IMR-90 (cell line): ENCODE data around the gene CSAD. TPM values are rescaled to one million over a fixed set of nuclear protein-coding genes. Genes with fewer than 3 reads are reported as not detected.

ENCODE experiments used
- ATAC-seq: fragments of 200-7000 bp; cut with Tn5 transposase; 2 replicates; pipeline ENCODE4 v1.9.1; 2020; ENCODE audit warnings: low read depth, mild to moderate bottlenecking, moderate library complexity
- BruUV-seq: library from RNA; stranded (reverse); fragments of 400-500 nt; replicated peaks from 2 replicates; lab custom pipeline; 2021; lab: Mats Ljungman, UMichigan
- CTCF ChIA-PET: fragments of 300-600 bp; formaldehyde crosslinking; extraction: SDS; loops from one replicate; lab custom pipeline; 2021; ENCODE audit warnings: antibody characterized with exemption; lab: Yijun Ruan, JAX
- POLR2A ChIA-PET: fragments of 300-600 bp; sonication (Branson Sonifier 250); formaldehyde crosslinking; loops from one replicate; lab custom pipeline; 2022; ENCODE audit warnings: antibody characterized with exemption; ENCODE audit not compliant: unreplicated experiment; lab: Charles Lee
- DNase-seq: peaks from one replicate; pipeline ENCODE4 v3.0.0; 2013
- H2AFZ ChIP-seq: replicated peaks from 2 replicates; pipeline ENCODE3; 2013; ENCODE audit warnings: low read length, mild to moderate bottlenecking; ENCODE audit not compliant: poor library complexity
- H2AK5ac ChIP-seq: 2 replicates; pipeline ENCODE4 v1.6.1; 2013; ENCODE audit warnings: low read depth, low read length, inconsistent platforms
- H2AK9ac ChIP-seq: replicated peaks from 2 replicates; pipeline ENCODE3; 2013; ENCODE audit warnings: mild to moderate bottlenecking, low read depth, low read length, moderate library complexity; ENCODE audit not compliant: poor library complexity
- H2BK120ac ChIP-seq: 2 replicates; pipeline ENCODE4 v1.6.1; 2013; ENCODE audit warnings: low read depth, low read length, inconsistent platforms
- H2BK15ac ChIP-seq: 3 replicates; pipeline ENCODE4 v1.6.1; 2013; ENCODE audit warnings: low read depth, low read length, inconsistent platforms
- H2BK20ac ChIP-seq: 2 replicates; pipeline ENCODE4 v1.6.1; 2013; ENCODE audit warnings: low read depth, mild to moderate bottlenecking, inconsistent platforms, low read length, moderate library complexity
- H2BK5ac ChIP-seq: 2 replicates; pipeline ENCODE4 v1.6.1; 2013; ENCODE audit warnings: mild to moderate bottlenecking, low read depth, low read length, inconsistent platforms; ENCODE audit not compliant: poor library complexity, severe bottlenecking
- H3K14ac ChIP-seq: replicated peaks from 2 replicates; pipeline ENCODE4 v1.6.1; 2013; ENCODE audit warnings: low read depth, low read length, inconsistent platforms
- H3K18ac ChIP-seq: 2 replicates; pipeline ENCODE4 v1.6.1; 2013; ENCODE audit warnings: low read depth, low read length, control low read depth
- H3K23ac ChIP-seq: 2 replicates; pipeline ENCODE4 v1.6.1; 2013; ENCODE audit warnings: low read depth, low read length, inconsistent platforms
- H3K27ac ChIP-seq: 2 replicates; pipeline ENCODE4 v1.5.1; 2013; ENCODE audit warnings: mild to moderate bottlenecking, control low read depth, low read length; ENCODE audit not compliant: insufficient read depth
- H3K27me3 ChIP-seq: 2 replicates; pipeline ENCODE4 v1.6.1; 2013; ENCODE audit warnings: low read length; ENCODE audit not compliant: control insufficient read depth, insufficient read depth
- H3K36me3 ChIP-seq: 2 replicates; pipeline ENCODE4 v1.6.1; 2013; ENCODE audit warnings: low read length, mixed read lengths; ENCODE audit not compliant: control insufficient read depth, insufficient read depth
- H3K4ac ChIP-seq: 2 replicates; pipeline ENCODE4 v1.6.1; 2013; ENCODE audit warnings: low read depth, low read length, inconsistent platforms
- H3K4me1 ChIP-seq: 2 replicates; pipeline ENCODE4 v1.6.1; 2013; ENCODE audit warnings: low read length, mixed read lengths; ENCODE audit not compliant: control insufficient read depth, insufficient read depth
- H3K4me2 ChIP-seq: 2 replicates; pipeline ENCODE4 v1.6.1; 2013; ENCODE audit warnings: low read depth, mild to moderate bottlenecking, control low read depth, low read length, moderate library complexity
- H3K4me3 ChIP-seq: 2 replicates; pipeline ENCODE4 v1.5.1; 2013; ENCODE audit warnings: low read depth, mild to moderate bottlenecking, control low read depth, low read length, moderate library complexity; ENCODE audit not compliant: insufficient read depth
- H3K56ac ChIP-seq: 2 replicates; pipeline ENCODE4 v1.6.1; 2013; ENCODE audit warnings: low read length, inconsistent platforms; ENCODE audit not compliant: insufficient read depth; ENCODE audit errors: extremely low read depth
- H3K79me1 ChIP-seq, 2 experiments: 2 replicates each; pipeline ENCODE4 v1.6.1; 2013; ENCODE audit warnings: low read length in 2 of 2, inconsistent platforms in 1 of 2, low read depth in 1 of 2
- H3K9ac ChIP-seq: 2 replicates; pipeline ENCODE4 v1.6.1; 2013; ENCODE audit warnings: low read depth, low read length, control low read depth
- H3K9me1 ChIP-seq: 2 replicates; pipeline ENCODE4 v1.6.1; 2013; ENCODE audit warnings: low read length, inconsistent platforms; ENCODE audit not compliant: insufficient read depth
- H3K9me3 ChIP-seq: 2 replicates; pipeline ENCODE4 v1.6.1; 2013; ENCODE audit warnings: low read length; ENCODE audit not compliant: control insufficient read depth, insufficient read depth
- H4K20me1 ChIP-seq: 2 replicates; pipeline ENCODE4 v1.6.1; 2013; ENCODE audit warnings: low read length, inconsistent platforms; ENCODE audit not compliant: insufficient read depth
- H4K5ac ChIP-seq: 2 replicates; pipeline ENCODE4 v1.6.1; 2013; ENCODE audit warnings: mild to moderate bottlenecking, low read depth, low read length, control low read depth
- H4K8ac ChIP-seq, 2 experiments: 2 replicates each; pipeline ENCODE4 v1.6.1; 2013; ENCODE audit warnings: low read depth in 2 of 2, low read length in 2 of 2, control low read depth in 1 of 2, inconsistent platforms in 1 of 2
- H4K91ac ChIP-seq: 2 replicates; pipeline ENCODE4 v1.6.1; 2013; ENCODE audit warnings: low read depth, low read length, inconsistent platforms; ENCODE audit not compliant: insufficient read depth
- CHD1 ChIP-seq: IDR thresholded peaks from 2 replicates; pipeline ENCODE4 v1.6.1; 2012; ENCODE audit warnings: low read depth, low read length, improper control_type of control experiment
- CTCF ChIP-seq: conservative IDR thresholded peaks from 2 replicates; pipeline ENCODE4 v1.5.1; 2012; ENCODE audit warnings: mild to moderate bottlenecking, low read depth, low read length, improper control_type of control experiment
- MAFK ChIP-seq: IDR thresholded peaks from 2 replicates; pipeline ENCODE4 v1.6.1; 2012; ENCODE audit warnings: low read depth, low read length, improper control_type of control experiment
- NFE2L2 ChIP-seq: fragments of 150-350 bp; IDR thresholded peaks from 2 replicates; pipeline ENCODE4 v1.6.1; 2016; ENCODE audit warnings: low read depth, mild to moderate bottlenecking, low read length
- RAD21 ChIP-seq: IDR thresholded peaks from 2 replicates; pipeline ENCODE4 v1.6.1; 2012; ENCODE audit warnings: low read length, improper control_type of control experiment
- USF2 ChIP-seq: fragments of 150-350 bp; IDR thresholded peaks from 2 replicates; pipeline ENCODE4 v1.6.1; 2017; ENCODE audit warnings: mild to moderate bottlenecking, antibody characterized with exemption, low read length, low read depth
- WGBS, 2 experiments: methylation state at CpG; one replicate each; pipeline versions ENCODE4 v1.1.5 to v1.1.7; 2013; ENCODE audit warnings: missing lambda C conversion rate in 2 of 2; ENCODE audit not compliant: insufficient read length in 1 of 2; ENCODE audit errors: extremely low coverage in 2 of 2; 5-methylcytosine and 5-hydroxymethylcytosine counted together
- dilution Hi-C: fragments of 300-500 bp; cut with HindIII; formaldehyde crosslinking; loops from one replicate; pipeline ENCODE4 v1.14.3; 2018; ENCODE audit warnings: low sequenced_read_pairs; ENCODE audit not compliant: unreplicated experiment
- in situ Hi-C: fragments of 300-500 bp; cut with MboI; formaldehyde crosslinking; loops from 3 replicates; pipeline ENCODE4 v1.14.3; 2019; ENCODE audit warnings: low sequenced_read_pairs, inconsistent platforms, mixed read lengths
- intact Hi-C: fragments of 100-400 bp; cut with micrococcal nuclease; formaldehyde crosslinking; loops from 2 replicates; pipeline ENCODE4 v1.10.0; 2022
- polyA plus RNA-seq, 3 experiments: library from polyadenylated mRNA; depleted of rRNA; stranded (reverse); fragments of >200 nt; gene quantifications; 2 replicates each; pipeline ENCODE4 v1.2.3, GENCODE V29; 2012; ENCODE audit warnings: low replicate concordance in 1 of 3
- total RNA-seq: library from RNA; depleted of rRNA; stranded (reverse); fragments of >200 nt; gene quantifications from 2 replicates; pipeline ENCODE4 v1.2.3, GENCODE V29; 2012

Gene CSAD
- total and polyA plus RNA-seq, 2 of the 4 experiments (the other 2 are of a cell fraction), result 5.4 to 45.6 TPM

- TF ChIP-seq USF2 (no peak), CHD1 (no peak), RAD21 (no peak)
These were observed 17.9 kb upstream of the CSAD start (continued) for GRCh38 chr12:53198486-53199110.

GRCh38 chr12:53197011-53197640, 16.4 kb upstream of the CSAD start:
- TF ChIP-seq NFE2L2 (no peak), MAFK (no peak), CTCF (no peak)
- POLR2A ChIA-PET, result no interaction called here
- dilution Hi-C loops, result no loop called here
- 0 out of 4 replicates have a peak overlapping the region, but pooled peaks of 1 of the 2 experiments have one; percentile 12 for H4K8ac ChIP-seq
- no peak overlapping the region for H3K4me2 ChIP-seq
- no peak overlapping the region for H3K27ac ChIP-seq
- no peaks in the 10 kb centered on the region for H3K4me1 ChIP-seq
- ATAC-seq, result no peak
- H4K5ac ChIP-seq, result no peak overlapping the region
- H3K18ac ChIP-seq, result no peak overlapping the region
- intact Hi-C loops, result loop anchor here (1.0 kb wide), 1 partner anchor 38 kb away; no protein-coding TSS in a partner anchor
- H2BK120ac ChIP-seq, result no peak overlapping the region
- H3K9ac ChIP-seq, result no peak overlapping the region
- H3K9me1 ChIP-seq, result peaks cover 12% of the 10 kb centered on the region
- H3K79me1 ChIP-seq, result no peaks in the 10 kb centered on the region
- no peak overlapping the region for H3K4me3 ChIP-seq
- no peaks in the 10 kb centered on the region; the same call in 1 of the 2 replicates for H3K36me3 ChIP-seq
- no TSS peak for BruUV-seq
- H4K20me1 ChIP-seq, result no peaks in the 10 kb centered on the region
- peak overlapping the region; percentile 94 for H2AFZ ChIP-seq
- H2BK20ac ChIP-seq, result no peak overlapping the region
- no peak for DNase-seq
- no peak overlapping the region for H3K14ac ChIP-seq
- no peak overlapping the region for H3K23ac ChIP-seq
- no peak overlapping the region for H4K91ac ChIP-seq
- CTCF ChIA-PET, result interaction anchor here (1.0 to 2.0 kb wide), 6 partner anchors 10 to 148 kb away, joined by 3 to 16 read pairs (median 8); partner anchors contain the start of genes CSAD and ITGB7
- 79% methylated on average over 14 of the region's 19 CpGs; no CpG with 5 or more reads in 1 of the 2 experiments for WGBS, 2 experiments
- H2BK15ac ChIP-seq, result no peak overlapping the region
- no peak overlapping the region for H3K56ac ChIP-seq
- H2AK9ac ChIP-seq, result no peak overlapping the region
- peaks cover 2% of the 10 kb centered on the region; the same call in 1 of the 2 replicates for H3K27me3 ChIP-seq
- no peak overlapping the region for H2BK5ac ChIP-seq
- no peaks in the 10 kb centered on the region for H3K9me3 ChIP-seq
- H3K4ac ChIP-seq, result no peak overlapping the region
- peak overlapping the region; percentile 60 for H2AK5ac ChIP-seq
- in situ Hi-C loops, result no loop called here
